Measurements from ENCODE around the gene NAPA. TPM values are rescaled to one million over a fixed set of nuclear protein-coding genes. Genes with fewer than 3 reads are reported as not detected.

Gene NAPA
- 70.5 and 81.1 TPM in 2 replicates for total RNA-seq

DNA sequence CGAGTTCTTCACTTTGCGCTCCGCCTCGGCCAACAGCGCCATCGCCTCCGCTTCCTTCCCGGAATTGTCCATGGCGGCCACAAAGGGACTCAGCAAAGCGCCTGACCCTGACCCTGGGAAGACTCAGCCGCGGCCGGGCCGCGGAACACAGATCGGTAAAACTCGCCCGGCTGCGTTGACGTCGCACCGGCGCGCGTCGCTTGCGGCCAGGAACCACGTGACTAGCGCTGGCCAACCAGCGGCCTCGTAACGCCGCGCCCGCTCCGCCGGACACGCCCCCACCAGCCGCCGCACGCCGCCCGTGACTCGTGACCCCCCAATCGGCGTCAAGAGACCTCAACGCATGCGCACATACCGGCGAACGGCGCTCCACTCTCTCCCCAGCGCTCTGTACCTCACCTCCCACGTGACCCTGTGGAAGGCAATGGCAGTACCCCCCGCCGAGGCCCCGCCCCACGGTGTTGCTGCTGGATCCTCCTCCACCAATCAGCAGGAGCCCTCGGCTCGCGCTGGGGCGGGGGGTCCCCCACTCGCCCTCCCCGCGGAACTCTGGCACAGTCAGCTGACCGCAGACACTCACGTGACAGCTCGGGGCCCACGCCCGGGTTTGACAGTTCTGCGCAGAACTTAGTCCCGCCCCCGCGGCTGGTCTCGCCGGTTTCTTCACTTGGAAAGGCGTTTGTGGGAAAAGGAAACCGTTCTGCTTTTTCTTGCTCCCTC, at the start of gene NAPA:
Gene NAPA (minus strand): TSS at position 195 of the 720 bp plus-strand sequence. CDS start 123 bp downstream, at position 72.

GRCh38 chr19:47483800-47484690, 30.8 kb downstream of the NAPA start, which contains the start of gene KPTN:
TSS of gene KPTN (minus strand) at chr19:47484219. CDS start at chr19:47484160, 59 bp downstream.

GRCh38 chr19:47471733-47472457, 43.0 kb downstream of the NAPA start, which contains the start of gene SLC8A2:
TSS of gene SLC8A2 (minus strand) at chr19:47471893. CDS start at chr19:47466403, 5,490 bp downstream.

Other genes with a start within 250 kb of the NAPA start
- 1.4 and 2.4 TPM in 2 replicates for gene INAFM1, start 240.2 kb downstream of the NAPA start, total RNA-seq
- under 0.01 and 0.43 TPM in 2 replicates for gene C5AR1, start 205.2 kb downstream of the NAPA start, total RNA-seq
- 15.4 and 22.3 TPM in 2 replicates for gene C5AR2, start 182.9 kb downstream of the NAPA start, total RNA-seq
- gene DHX34, start 165.7 kb downstream of the NAPA start, total RNA-seq = 9.4 and 10.2 TPM in 2 replicates
- 18.2 and 19.2 TPM in 2 replicates for gene MEIS3, start 95.5 kb downstream of the NAPA start, total RNA-seq
- gene SLC8A2, start 43.2 kb downstream of the NAPA start, total RNA-seq = not detected in 2 replicates
- 3.3 and 3.7 TPM in 2 replicates for gene KPTN, start 30.8 kb downstream of the NAPA start, total RNA-seq
- gene ZNF541, start 58.1 kb upstream of the NAPA start, total RNA-seq = 0.11 and 0.13 TPM in 2 replicates
- gene BICRA, start 94.1 kb upstream of the NAPA start, total RNA-seq = 4.4 and 4.8 TPM in 2 replicates
- 124 and 147 TPM in 2 replicates for gene EHD2, start 198.4 kb upstream of the NAPA start, total RNA-seq
- 90.3 and 109 TPM in 2 replicates for gene NOP53, start 230.5 kb upstream of the NAPA start, total RNA-seq

All from articular chondrocyte of knee joint (primary cell).